Stimulated activated CD4-positive, alpha-beta T cell treated with anti-CD3 and anti-CD28 coated beads, Interleukin-12 subunit alpha, Interleukin-12 subunit beta, amount 100 ng/mL, for 48 hours (primary cell): ENCODE data around the gene SLC15A2.
"Not testable (repeated sequence)": the region's sequence is repeated elsewhere in the genome, so short reads cannot be mapped to it uniquely, and the experiment has no call there.

Experiments used
- DNase-seq, 3 donors: peaks; one replicate each; pipeline ENCODE4 v3.0.0-alpha.2; 2020; ENCODE audit warnings: low read depth in 2 of 3, low spot score in 1 of 3

The SLC15A2 gene

GRCh38 chr3:121918779-121919483 is 24.7 kb downstream of the SLC15A2 start:
- DNase-seq = no peak

DNA sequence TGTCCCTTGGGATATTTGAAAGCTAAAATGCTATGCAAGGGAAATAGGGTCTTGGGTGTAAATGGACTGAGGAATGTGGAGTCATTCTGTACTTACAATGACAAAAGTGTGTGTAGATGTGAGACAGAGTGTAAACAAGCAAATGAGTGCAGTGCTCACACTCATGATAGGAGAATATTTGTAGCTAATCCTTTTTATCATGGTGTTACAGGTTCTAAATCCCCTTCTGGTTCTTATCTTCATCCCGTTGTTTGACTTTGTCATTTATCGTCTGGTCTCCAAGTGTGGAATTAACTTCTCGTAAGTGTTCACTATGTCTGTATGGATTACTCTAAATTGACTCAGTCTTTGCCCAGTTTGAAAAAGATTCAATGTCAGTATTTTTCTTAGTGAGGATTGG is 30.5 kb downstream of the SLC15A2 start:
- DNase-seq = no peak

DNA sequence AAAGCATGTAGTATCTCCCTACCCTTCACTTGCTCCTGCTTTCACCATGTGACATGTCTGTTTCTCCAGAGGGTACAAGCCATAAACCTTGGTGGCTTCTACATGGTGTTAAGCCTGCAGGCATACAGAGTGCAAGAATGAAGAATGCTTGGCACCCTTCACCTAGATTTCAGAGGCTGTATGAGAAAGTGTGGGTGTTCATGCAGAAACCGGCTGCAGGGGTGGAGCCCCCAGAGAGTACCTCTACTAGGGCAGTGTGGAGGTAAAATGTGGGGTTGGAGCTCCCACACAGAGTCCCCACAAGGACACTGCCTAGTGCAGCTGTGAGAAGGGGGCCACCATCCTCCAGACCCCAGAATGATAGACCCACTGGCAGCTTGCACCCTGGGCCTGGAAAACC is 32.2 kb downstream of the SLC15A2 start:
- no peak for DNase-seq

DNA sequence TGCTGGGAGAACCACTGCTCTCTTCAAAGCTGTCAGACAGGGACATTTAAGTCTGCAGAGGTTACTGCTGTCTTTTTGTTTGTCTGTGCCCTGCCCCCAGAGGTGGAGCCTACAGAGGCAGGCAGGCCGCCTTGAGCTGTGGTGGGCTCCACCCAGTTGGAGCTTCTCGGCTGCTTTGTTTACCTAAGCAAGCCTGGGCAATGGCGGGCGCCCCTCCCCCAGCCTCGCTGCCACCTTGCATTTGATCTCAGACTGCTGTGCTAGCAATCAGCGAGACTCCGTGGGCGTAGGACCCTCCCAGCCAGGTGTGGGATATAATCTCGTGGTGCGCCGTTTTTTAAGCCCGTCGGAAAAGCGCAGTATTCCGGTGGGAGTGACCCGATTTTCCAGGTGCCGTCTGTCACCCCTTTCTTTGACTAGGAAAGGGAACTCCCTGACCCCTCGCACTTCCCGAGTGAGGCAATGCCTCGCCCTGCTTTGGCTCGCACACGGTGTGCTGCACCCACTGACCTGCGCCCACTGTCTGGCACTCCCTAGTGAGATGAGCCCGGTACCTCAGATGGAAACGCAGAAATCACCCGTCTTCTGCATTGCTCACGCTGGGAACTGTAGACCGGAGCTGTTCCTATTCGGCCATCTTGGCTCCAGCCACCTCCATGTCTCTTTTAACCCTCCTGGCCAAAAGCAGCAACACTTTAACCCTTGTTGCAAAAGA is 44.1 kb downstream of the SLC15A2 start:
- DNase-seq = not testable (repeated sequence)

GRCh38 chr3:121941592-121941991 is 47.4 kb downstream of the SLC15A2 start:
- DNase-seq = no peak

DNA sequence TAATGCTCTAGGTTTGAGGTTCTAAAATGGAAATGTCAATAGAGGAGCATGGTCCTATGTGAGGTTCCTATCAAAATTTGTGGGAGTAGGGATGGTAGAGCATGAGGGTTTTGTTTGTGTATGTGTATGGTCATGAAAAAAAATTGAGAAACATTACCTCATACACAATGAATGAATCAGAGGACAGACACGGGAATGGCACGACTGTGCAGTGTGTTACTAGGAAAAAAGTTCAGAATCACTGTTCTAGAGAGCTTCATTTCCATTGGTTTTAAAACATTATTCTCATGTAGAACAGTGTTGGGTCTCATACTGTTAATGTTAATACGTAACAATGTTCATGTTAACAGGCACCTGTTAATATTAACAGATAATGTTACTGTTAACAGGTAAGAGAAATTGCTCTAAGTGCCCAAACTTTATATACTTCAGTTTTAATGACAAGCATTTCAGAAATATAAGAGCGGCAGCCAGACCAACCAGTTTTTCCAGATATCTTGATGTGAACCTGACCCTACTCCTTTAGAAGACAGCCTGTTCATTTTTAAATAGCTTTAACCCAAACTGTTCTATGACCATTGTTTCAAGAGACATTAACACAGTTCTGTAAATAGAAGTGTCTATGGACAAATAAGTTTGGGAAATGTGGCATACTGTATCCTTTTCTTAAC is 48.0 kb downstream of the SLC15A2 start:
- DNase-seq = no peak

- no peak for DNase-seq
Measured at GRCh38 chr3:121943431-121943830, 49.2 kb downstream of the SLC15A2 start.

DNA sequence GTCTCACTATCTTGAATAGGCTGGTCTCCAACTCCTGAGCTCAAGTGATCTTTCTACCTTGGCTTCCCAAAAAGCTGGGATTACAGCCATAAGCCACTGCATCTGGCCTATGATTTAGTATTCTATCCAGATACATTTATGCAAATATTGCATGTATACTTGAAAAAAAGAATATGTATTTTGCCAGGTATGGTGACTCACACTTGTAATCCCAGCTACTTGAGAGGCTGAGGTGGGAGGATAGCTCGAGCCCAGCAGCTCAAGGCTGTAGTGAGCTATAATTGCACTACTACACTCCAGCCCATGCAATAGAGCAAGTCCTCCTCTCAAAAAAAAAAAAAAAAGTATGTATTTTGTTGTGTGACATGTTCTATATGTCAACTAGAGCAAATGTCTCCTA is 54.4 kb downstream of the SLC15A2 start:
- DNase-seq = no peak

GRCh38 chr3:121951291-121951919 is 57.2 kb downstream of the SLC15A2 start:
- DNase-seq = no peak

DNA sequence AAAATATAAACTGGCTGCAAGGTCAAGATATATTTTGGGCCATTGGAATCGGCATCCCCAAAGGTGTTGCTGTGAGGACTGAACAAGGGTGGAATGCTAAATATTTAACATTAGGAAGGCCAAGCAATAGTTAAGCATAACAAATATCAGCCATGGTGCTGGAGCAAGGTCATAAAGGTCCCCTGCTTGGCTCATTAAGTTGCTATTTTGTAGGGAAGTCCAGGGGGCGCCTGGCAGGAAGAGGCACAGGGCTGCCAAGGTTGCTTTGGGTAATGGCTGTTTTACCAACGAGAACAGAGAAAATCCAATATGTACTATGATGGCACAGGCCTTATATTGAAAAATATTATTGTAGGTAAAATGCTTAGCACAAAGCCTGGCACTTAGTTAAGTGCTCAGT is 62.2 kb downstream of the SLC15A2 start:
- DNase-seq = no peak

- no peak for DNase-seq
Measured at GRCh38 chr3:121957674-121958415, 63.6 kb downstream of the SLC15A2 start.

DNA sequence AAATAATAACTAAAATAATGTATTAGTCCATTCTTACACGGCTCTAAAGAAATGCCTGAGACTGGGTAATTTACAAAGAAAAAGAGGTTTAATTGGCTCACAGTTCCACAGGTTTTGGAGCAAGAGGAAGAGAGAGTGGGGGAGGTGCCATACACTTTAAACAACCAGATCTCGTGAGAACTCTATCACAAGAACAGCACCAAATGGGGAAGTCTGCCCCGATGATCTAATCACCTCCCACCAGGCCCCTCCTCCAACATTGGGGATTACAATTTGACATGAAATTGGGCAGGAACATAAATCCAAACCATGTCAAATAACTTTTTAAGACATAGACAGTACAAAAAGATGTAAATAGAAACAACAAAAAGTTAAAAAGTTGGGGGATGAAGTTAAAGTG is 64.6 kb downstream of the SLC15A2 start:
- DNase-seq = no peak

DNA sequence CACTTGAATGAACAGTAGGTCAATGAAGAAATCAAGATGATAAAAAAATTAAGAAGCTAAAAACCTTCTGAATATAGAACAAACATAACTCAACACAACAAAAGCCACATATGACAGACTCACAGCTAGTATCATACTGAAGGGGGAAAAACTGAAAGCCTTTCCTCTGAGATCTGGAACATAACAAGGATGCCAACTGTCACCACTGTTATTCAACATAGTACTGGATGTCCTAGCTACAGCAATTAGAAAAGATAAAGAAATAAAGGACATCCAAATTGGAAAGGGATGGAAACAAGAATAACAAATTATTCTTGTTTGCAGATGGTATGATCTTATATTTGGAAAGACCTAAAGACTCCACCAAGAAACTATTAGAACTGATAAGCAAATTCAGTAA is 67.1 kb downstream of the SLC15A2 start:
- DNase-seq = no peak

- DNase-seq = no peak
Measured at GRCh38 chr3:121962443-121962842, 68.2 kb downstream of the SLC15A2 start.

- DNase-seq = no peak
Measured at GRCh38 chr3:121963608-121964007, 69.4 kb downstream of the SLC15A2 start.

GRCh38 chr3:121969631-121970030 is 75.4 kb downstream of the SLC15A2 start:
- DNase-seq = no peak

- DNase-seq = no peak
Measured at GRCh38 chr3:121970047-121970446, 75.8 kb downstream of the SLC15A2 start.

DNA sequence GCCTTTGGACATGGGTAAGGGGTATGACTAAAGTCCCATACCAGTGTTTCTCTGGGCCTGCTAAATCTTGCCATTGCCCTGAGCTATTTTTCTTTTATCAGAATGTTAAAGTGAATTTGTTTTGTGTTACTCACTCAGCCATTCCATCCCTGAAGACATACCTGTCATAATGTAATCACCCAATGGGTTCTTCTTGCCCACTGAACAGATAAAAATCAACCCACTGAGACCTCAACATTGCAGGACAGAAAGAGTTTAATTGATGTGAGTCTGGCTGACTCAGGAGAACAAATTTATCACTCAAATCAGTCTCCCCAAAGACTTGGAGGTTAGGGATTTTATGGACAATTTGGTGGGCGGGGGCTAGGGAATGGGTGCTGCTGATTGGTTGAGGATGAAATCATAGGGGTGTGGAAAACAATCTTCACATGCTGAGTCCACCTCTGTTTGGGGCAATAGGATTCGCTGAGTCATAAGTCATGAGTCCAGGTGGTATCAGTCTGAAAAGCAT is 80.5 kb downstream of the SLC15A2 start:
- no peak for DNase-seq

GRCh38 chr3:121975702-121976302 is 81.6 kb downstream of the SLC15A2 start:
- no peak for DNase-seq

DNA sequence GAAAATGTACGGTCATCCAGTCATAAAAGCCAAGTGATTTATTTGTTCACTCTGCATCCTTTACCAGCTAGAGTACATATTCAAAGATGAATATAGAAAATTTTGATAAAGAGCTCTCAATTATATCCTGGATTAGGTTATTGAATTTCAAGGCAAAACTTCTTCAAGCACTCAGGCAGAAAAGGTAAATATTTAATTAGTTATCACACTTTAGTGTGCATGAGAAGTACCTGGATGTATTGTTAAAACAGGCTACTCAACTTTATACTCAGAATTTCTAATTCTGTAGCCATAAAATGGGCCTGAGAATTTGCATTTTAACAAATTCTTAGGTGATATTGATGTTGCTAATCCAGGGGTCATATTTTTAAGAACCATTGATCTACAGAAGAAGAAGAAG is 82.5 kb downstream of the SLC15A2 start:
- no peak for DNase-seq

GRCh38 chr3:121979246-121979645 is 85.0 kb downstream of the SLC15A2 start:
- no peak for DNase-seq
